Measurements from ENCODE around the gene TMEM59.
"Not testable (repeated sequence)": the region's sequence is repeated elsewhere in the genome, so short reads cannot be mapped to it uniquely, and the experiment has no call there.

TMEM59 gene

GRCh38 chr1:54052431-54052933 is 522 bp downstream of the TMEM59 start:
- DNase-seq = peak; percentile 39

GRCh38 chr1:54051933-54052430 is 1.0 kb downstream of the TMEM59 start:
- DNase-seq = no peak

GRCh38 chr1:54050435-54050834 is 2.6 kb downstream of the TMEM59 start:
- DNase-seq = not testable (repeated sequence)

GRCh38 chr1:54047384-54048305 is 5.4 kb downstream of the TMEM59 start:
- DNase-seq = no peak

GRCh38 chr1:54046671-54047383 is 6.2 kb downstream of the TMEM59 start:
- no peak for DNase-seq

GRCh38 chr1:54045496-54045895 is 7.5 kb downstream of the TMEM59 start:
- no peak for DNase-seq

GRCh38 chr1:54041806-54042205 is 11.2 kb downstream of the TMEM59 start:
- DNase-seq = no peak

GRCh38 chr1:54037476-54037875 is 15.5 kb downstream of the TMEM59 start:
- DNase-seq = no peak

- DNase-seq = no peak
These were observed 24.4 kb downstream of the TMEM59 start for GRCh38 chr1:54028306-54029251.

GRCh38 chr1:54027848-54028247 is 25.2 kb downstream of the TMEM59 start:
- no peak for DNase-seq

GRCh38 chr1:54024811-54025210 is 28.2 kb downstream of the TMEM59 start:
- DNase-seq = not testable (repeated sequence)

GRCh38 chr1:54024358-54024757 is 28.6 kb downstream of the TMEM59 start:
- no peak for DNase-seq

- DNase-seq = not testable (repeated sequence)
These were observed 33.3 kb downstream of the TMEM59 start for GRCh38 chr1:54019562-54020176.

- no peak for DNase-seq
These were observed 34.4 kb downstream of the TMEM59 start for GRCh38 chr1:54018635-54019034.

- DNase-seq = no peak
These were observed 35.0 kb downstream of the TMEM59 start, which contains the start of gene LDLRAD1 for GRCh38 chr1:54017979-54018378. LDLRAD1 (minus strand) TSS chr1:54018186; CDS start chr1:54018112, 74 bp downstream.

- no peak for DNase-seq
These were observed 36.4 kb downstream of the TMEM59 start for GRCh38 chr1:54016343-54017282.

GRCh38 chr1:54014009-54014629 is 38.9 kb downstream of the TMEM59 start:
- no peak for DNase-seq

- no peak for DNase-seq
These were observed 39.5 kb downstream of the TMEM59 start for GRCh38 chr1:54013393-54014008.

GRCh38 chr1:54012863-54013262 is 40.1 kb downstream of the TMEM59 start:
- DNase-seq = no peak

- DNase-seq = no peak
These were observed 41.0 kb downstream of the TMEM59 start for GRCh38 chr1:54012008-54012325.

Measured in activated naive CD4-positive, alpha-beta T cell treated with Interleukin-2 at 50 U/mL for 16 hours (primary cell).